GM18868 (cell line): ENCODE results near the gene BUD31.
"Not testable (repeated sequence)": the region's sequence is repeated elsewhere in the genome, so short reads cannot be mapped to it uniquely, and the experiment has no call there.

ENCODE experiments used
- ATAC-seq: cut with Tn5 transposase; IDR thresholded peaks from one replicate; pipeline ENCODE4 v1.9.1; 2021; ENCODE audit warnings: mild to moderate bottlenecking, moderate library complexity; ENCODE audit not compliant: unreplicated experiment

BUD31 gene

DNA sequence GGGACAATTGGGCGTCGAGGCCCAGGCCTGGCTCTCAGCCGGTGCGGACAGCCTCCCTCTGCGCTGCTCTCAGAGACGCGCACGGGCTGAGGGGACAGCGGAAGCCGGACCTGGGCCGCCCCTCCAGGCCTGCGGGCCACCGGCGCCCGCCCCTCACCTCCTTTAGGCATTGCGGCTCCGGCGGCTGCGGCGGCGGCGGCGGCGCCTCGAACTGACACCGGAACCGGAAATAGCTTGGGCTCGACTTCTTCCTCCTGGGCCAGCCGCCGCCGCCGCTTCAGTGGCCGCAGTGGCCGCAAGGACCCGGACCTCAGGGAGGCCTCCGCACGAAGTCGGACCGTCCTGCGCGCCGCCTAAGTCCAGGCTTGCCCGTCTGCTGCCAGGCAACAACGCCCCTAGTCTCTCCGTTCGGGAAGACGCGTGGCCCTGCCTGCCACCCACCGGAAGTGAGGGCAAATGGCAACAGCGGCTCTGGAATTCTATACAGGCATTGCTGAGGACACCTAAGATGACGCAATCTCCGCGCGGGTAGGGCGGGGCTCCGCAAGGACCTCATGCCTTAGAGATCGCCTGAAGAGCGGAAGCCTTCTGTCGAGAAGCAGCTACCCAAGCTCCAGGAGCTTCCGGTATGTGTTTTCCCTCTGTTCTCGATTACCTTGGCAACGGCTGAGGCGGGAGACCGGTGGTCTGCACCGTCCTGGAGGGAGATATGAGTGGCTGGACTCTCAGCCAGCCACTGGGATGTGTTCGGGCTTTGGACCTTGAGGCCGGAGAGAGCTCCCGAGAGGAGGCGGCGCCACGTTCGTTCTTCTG is at the start of gene BUD31, which contains the start of gene PDAP1:
Gene BUD31 (plus strand): TSS at position 591 of the 813 bp plus-strand sequence. CDS start 2,124 bp downstream, outside the sequence.
Gene PDAP1 (minus strand): TSS at position 219 of the 813 bp plus-strand sequence. CDS start 49 bp downstream, at position 170.
- peak; percentile 81 for ATAC-seq

DNA sequence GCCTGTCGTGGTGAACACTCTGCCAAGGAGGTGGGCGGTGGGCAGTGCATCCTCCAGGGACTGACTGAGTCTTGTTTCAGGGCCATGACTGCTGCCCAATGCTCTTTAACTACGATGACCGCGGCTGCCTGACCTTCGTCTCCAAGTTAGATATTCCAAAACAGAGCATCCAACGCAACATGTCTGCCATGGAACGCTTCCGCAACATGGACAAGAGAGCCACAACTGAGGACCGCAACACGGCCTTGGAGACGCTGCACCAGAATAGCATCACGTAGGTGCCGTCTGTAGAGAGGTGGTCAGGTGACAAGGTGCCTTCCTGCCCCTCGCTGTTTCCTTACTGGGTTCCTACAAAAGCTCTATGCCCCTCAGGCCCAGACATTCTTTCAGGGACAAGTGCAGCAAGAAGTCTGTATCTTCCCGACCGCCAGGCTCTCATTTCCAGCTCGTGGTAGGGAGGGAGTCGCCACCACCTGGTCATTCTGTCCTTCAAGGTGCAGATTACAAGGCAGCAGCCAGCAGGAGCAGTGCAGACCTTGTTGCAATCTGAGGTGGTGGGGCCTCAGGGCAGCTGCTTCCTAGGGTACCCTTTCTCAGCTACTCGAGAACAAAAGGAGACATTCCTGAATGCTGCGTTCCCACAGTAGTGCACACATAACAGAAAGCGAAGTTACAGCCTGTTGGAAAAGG is 49.2 kb upstream of the BUD31 start:
- ATAC-seq, result no peak

DNA sequence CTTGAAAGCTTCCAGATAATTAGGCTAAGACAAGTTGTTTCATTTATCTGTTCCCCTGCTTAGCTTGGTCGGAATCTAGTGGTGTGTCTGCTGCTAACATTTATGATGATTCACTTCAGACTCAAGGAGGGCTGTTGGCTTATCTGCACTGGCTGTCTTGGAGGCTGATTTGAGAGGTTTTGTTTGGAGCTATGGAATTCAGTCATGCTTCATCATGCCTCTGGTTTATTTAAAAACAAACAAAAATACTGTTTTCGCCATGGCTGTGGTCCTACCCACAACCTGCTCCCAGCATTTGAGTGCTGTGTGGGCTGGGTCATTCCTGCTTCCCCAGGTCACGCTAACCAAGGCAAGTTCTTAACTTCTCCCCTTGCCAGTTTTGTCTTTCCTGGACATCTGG is 46.0 kb upstream of the BUD31 start:
- ATAC-seq, result no peak

DNA sequence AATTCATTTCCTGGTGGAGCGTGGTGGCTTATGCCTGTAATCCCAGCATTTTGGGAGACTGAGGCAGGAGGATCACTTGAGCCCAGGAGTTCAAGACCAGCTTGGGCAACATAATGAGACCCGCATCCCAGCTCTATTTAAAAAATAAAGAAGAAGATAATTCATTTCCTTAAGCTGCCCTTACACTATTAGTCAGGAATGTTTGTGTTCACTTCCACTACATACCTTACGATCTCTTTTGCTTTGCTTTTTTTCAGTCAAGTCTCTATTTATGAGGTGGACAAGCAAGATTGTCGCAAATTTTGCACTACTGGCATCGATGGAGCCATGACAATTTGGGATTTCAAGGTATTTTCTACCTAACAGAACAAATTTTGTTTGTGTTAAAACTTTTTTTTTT is 45.5 kb upstream of the BUD31 start:
- no peak for ATAC-seq

DNA sequence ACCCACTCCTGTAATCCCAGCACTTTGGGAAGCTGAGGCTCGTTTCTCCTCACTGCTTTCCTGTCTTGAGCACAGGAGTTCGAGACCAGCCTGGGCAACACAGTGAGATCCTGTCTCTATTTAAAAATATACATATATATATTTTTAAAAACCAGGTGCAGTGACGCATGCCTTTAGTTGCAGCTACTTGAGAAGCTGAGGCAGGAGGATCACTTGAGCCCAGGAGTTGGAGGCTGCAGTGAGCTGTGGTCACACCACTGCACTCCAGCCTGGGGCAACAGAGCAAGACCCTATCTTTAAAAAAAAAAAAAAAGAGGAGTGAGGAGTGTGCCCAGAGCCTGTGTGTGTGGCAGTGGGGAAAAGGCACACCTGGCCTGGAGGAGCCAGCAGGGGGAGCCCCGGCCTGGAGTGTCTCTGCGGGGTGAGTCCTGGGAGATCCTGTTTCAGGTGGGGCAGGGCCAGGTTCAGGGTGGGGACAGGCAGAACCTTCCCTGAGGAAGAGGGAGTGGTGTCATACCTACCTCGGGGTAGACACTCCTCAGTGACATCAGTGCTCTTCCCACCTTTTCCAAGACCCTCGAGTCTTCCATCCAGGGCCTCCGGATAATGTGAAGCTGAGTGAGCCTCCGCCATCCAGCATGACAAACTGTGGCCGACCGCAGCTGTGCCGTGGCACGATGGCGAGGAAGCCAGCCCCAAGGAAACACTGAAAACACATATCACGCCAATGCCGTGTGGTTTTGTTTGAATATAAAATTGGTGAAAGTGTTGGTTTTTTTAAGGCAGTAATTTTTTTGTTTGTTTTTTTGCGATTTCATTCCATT is 43.2 kb upstream of the BUD31 start:
- ATAC-seq, result no peak

DNA sequence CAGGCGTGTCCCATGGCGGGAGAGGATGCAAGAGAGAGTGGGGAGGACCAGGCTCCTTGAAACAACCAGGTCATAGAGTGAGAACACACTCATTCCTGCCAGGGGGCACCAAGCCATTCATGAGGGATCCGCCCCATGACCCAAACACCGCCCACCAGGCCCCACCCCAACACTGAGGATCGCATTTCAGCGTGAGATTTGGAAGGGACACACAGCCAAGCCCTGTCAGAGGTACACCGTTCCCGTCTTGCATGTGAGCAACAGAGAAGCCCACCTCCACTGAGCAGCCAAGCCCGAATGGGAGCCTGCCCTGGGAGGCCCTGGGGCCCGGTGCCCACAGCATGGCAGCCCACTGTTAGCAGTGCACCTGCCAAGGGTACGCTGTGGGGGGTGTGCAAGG is 42.1 kb upstream of the BUD31 start:
- ATAC-seq, result no peak

DNA sequence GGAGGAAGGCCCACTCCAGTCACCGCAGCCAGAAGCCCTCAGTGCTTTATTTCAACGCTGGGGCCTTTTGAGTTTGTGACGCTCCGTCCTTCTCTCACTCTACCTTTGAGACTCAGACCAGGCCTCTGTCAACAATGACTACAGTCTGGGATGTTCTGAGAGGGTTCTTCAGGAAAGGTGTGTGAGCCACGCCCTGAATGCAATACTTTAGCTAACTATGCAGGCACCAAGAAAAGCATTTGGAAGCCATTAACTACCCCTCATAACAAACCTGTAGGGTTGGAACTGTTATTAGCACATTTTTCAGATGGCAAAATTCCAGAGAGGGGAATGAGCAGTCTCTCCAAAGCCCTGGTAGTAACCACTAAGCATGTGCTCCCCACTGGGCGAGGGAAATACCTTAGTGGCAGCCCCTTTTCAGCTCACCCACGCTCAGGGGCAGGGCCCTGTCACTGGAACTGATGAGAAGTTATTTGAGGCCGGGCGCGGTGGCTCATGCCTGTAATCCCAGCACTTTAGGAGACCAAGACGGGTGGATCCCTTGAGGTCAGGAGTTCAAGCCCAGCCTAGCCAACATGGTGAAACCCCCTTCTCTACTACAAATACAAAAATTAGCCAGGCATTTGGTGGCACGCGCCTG is 39.9 kb upstream of the BUD31 start:
- no peak for ATAC-seq

DNA sequence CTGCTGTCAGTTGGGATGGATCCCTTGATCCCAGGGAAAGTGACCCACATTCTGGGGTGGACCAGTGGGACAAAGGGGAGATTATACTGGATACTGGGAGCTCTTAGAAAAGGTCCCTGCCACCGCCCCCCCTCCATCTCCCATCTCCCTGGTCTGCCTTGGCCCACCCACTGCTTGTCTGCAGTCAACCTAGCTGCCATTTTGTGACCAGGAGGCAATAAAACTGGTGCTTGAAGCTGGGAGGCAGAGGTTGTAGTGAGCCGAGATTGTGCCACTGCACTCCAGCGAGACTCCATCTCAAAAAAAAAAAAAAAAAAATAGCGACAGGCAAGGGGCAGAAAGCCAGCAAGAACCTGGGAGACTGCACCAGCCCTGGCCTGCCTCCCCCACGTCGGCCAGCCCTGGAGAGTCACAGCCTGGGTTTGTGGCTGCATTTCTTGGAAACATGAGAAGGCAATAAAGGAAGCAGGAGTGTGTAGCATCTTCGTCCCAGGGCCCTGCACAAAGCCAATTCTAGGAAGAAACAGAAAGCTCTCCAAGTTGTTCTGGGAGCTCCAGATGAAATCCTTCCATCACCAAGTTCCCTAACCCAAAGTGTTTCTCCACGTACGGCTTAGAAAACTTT is 38.9 kb upstream of the BUD31 start:
- no peak for ATAC-seq

DNA sequence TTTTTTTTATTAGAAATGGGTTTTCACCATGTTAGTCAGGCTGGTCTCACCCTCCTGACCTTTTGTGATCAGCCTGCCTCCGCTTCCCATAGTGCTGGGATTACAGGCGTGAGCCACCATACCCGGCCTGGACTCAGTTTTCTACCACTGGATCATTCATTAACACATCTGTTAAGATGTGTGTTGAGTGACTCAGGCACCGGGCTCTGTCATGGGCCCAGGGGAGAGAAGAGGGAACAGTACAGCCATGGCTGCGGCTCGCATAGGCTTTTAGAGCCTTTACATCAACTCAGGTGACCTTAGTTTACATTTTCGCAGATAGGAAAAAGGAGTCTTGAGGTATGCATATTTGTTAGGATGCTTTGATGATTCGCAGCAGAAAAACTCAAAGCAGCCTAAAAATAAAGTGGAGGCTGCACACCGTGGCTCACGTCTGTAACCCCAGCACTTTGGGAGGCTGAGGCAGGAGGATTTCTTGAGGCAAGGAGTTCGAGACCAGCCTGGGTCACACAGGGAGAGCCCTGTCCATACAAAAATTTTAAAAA is 37.3 kb upstream of the BUD31 start:
- no peak for ATAC-seq

DNA sequence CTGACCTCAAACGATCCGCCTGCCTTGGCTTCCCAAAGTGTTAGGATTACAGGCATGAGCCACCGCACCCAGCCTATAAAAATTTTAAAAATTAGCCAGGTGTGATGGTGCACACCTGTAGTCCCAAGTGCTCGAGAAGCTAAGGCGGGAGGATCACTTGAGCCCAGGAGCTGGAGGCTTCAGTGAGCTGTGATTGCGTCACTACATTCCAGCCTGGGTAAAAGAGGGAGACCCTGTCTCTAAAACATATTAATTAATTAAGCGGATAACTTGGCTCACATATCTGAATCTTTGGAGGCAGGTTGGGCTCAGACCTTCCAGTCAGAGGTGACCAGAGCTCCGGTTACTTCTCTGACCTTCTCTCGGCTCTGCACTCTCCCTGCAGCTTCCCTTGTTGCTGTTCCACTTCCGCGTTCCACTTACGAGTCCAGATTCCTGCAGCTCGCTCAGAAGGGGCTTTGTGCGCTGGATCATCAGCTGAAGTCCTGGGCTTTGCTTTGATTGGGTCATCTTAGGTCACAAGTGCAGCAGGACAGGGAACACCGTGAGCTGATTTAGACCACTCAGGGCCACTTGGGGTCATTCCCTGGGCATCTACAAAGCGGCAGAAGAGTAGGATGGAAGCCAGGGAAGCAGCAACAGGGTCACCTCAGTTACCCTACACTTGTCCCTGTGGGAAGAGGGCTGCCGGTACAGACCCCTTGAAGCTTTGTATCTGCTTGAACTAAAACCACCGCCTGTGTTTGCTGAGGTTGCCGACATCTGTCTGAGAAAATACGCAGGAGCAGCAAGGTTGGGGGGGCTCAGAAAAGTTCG is 36.3 kb upstream of the BUD31 start:
- ATAC-seq, result no peak

DNA sequence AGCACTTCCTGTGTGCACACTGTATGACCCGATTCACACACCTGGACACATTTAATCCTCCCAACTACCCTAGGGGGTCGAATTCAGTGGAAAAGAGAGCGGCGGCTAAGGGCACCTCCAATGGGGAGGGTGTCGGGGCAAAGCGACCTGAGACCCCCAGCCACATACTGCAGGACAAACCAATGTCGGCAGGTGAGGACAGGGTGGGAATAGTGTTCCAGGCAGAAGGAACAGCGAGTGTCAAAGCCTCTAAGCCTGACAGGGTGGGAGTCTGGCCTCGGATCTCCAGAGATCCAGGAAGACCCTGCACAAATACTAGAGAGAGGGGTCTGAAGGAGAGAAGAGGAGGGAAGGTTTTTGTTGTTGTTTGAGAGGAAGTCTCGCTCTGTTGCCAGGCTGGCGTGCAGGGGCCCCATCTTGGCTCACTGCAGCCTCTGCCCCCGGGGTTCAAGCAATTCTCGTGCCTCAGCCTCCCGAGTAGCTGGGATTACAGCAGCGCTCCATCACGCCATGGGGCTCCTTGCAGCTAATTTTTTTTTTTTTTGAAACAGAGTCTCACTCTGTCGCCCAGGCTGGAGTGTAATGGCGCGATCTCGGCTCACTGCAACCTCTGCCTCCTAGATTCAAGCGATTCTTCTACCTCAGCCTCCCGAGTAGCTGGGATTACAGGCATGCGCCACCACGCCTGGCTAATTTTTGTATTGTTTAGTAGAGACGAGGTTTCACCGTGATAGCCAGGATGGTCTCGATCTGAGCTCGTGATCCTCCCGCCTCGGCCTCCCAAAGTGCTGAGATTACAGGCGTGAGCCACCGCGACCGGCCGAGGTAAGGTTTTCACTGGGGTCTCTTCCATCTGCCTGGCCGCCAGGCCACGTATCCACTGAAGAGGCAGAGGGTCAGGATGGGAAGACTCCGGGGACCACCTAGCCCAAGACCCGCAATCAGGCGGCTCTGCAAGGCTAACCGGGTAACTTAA is 35.4 kb upstream of the BUD31 start:
- no peak for ATAC-seq

DNA sequence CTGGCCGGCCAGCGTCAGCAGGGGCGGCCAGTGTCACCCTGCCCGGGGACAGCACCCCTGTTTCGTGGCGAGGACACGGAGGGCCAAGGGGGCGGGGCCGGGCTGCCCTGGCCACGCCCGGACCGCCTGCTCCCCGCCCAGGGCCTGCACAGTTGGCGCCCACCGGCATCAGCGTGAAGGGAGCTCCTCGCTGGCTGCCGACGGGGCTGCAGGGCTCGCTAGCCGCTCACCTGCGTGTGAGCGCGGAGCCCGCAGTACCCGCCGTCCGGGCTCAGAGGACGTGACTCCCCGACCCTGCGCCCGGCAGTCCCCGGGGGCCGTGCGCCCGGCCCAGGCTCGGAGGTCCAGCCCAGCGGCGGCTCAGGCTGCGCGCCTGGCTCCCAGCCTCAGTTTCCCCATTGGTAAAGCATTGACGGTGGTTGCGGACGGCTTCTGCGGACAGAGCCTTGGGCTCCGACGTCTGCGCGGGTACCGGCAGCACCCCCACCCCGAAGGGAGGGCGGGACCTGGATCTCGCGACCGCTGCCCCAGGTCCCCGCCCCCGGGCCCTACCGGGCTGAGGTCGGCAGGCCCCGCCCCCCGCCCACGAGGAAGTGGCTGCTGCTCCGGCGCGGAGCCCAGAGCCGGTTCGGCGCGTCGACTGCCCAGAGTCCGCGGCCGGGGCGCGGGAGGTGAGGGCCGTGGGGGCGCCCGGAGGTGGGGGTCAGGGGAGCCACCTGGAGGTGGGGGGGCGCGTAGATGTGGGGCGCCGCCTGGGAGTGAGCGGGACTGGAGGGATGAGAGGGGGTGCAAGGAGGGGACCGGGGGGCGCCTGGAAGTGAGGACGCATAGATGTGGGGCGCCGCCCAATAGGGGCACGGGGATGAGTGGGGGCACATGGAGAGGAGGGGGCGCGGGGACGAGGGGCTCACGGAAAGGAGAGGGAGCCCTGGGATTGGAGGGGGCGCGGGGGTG is 34.4 kb upstream of the BUD31 start, which contains the start of gene ARPC1B:
Gene ARPC1B (plus strand): TSS at position 620 of the 954 bp plus-strand sequence. CDS start 10,985 bp downstream, outside the sequence.
- peak; percentile 62 for ATAC-seq

DNA sequence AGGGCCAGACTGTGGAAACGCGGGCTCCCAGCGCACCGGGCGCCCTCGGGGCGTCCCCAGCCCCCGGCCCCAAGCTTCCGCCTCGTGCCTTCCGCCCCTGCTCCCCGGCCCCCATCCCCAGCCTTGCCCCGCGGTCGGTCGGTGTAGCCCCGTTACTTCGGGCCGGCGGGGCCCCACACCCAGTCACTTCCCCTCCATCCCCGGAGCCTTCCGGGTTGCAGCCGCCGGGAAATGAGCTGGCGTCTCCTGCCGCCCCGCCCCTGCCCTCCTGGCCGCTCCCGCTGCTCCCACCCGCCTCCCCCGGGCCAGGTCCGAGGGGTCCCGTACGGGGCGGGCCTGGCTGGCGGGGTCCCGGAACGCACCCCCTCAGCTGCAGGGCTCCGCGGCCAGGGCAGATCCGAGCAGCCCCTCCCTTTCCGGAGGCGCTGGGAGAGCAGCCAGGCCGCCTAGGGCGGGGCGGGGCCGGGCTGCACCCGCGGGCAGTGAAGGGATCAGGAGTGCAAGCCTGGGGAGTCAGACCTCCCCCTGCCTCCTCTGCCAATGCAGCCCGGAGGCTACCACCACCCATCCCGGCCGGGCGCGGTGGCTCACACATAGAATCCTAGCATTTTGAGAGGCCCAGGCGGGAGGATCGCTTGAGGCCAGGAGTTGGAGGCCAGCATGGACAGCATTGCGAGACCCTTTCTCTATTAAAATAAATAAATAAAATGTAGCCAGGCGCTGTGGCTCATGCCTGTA is 33.5 kb upstream of the BUD31 start:
- ATAC-seq, result peak; percentile 41

DNA sequence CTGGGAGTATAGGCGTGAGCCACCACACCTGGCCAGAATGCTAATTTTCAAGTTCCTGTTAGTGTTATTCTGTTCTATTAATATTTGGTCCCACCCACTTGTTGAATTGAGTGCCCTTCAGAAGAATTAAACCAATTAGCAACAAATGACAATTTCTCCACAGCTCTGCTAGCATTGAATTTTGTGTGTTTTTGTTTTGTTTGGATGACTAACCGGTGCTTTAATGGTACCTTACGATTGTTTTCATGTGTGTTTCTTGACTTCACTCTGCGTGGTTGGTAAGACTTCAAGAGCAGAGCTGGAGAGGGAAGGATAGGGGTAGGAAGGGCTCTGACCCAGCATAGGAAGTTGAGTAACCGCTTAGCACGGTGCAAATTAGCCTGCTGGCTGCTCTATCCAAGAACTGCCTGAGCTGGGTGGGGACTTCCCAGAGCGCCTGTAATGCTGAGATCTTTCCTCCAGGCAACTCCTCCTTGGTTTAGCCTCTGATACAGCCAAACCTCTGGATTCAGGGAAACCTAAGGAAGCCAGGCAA is 29.7 kb upstream of the BUD31 start:
- ATAC-seq, result no peak

DNA sequence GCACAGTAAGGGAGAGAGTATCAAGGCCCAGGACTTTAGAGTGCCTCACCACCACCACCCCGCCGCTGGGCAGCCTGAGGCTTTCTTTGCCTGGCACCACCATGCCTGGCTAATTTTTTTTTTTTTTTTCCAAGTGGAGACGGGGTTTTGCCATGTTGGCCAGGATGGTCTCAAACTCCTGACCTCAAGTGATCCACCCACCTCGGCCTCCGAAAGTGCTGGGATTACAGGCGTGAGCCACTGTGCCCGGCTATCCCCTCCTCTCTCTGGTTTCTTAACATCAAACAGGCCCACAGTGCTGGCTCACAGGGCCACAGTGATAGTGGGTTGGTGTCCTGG is 29.1 kb upstream of the BUD31 start:
- ATAC-seq, result not testable (repeated sequence)
